Measurements from ENCODE around the gene ARMH1. TPM values are rescaled to one million over a fixed set of nuclear protein-coding genes. Genes with fewer than 3 reads are reported as not detected.
A peak's percentile ranks its signal among the peaks of the same experiment; 100 is the strongest.

ARMH1 gene
- total RNA-seq, 4 donors from 2014 or later = 0.26 to 0.75 (median 0.54) TPM

DNA sequence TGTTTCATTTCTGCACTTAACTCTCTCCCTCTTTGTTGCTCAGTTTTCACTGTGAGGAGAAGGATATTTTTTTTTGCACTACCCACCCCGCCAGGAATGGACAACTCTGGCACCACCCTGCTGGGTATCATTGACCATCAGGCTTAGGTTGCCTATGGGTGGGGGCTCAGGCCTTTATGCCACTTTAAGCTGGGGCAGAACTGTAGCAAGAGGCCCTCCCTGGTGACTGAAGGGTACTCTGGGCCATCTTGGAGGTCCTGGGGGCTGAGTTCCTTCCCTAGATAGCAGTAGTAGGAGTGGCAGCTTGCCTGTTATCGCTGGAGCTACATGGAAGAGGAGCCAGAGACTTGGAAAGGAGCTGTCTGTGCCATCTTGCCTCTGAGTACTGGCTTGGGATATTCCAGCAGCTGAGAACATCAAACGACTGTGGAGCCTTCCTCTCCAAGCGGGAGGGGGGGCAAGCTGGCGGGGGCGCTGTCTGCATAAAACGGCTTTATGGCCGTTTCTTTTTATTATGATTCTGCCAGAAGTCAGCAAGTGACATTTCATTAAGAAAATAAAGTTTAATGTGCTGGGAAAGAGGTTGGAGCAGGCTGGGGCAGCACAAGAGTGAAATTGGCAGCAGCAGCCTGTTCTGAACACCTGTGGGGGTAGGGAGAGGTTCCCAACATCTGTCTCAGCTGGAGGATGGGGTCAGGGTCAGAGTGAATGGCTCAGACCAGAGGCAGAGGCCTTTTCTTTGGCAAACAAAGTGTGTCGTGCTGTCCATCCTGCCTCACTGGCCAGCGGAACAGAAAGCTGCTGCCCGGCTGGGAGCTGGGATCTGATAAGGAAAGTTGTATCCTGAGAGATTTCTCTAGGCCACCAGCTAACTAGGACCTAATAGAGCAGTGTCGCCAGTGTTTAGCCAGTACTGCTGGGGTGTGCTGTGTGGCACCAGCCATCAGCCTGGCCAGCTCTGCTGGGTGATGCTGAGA lies 33.1 kb upstream of the ARMH1 start:
- TF ChIP-seq POLR2A (IDR thresholded peaks at IDR 0.05; ENCODE audit: low read depth) (no peak), POLR2AphosphoS5 (IDR thresholded peaks at IDR 0.05) (no peak), EP300 (IDR thresholded peaks at IDR 0.05) (no peak)
- TF ChIP-seq, protein P1, sequence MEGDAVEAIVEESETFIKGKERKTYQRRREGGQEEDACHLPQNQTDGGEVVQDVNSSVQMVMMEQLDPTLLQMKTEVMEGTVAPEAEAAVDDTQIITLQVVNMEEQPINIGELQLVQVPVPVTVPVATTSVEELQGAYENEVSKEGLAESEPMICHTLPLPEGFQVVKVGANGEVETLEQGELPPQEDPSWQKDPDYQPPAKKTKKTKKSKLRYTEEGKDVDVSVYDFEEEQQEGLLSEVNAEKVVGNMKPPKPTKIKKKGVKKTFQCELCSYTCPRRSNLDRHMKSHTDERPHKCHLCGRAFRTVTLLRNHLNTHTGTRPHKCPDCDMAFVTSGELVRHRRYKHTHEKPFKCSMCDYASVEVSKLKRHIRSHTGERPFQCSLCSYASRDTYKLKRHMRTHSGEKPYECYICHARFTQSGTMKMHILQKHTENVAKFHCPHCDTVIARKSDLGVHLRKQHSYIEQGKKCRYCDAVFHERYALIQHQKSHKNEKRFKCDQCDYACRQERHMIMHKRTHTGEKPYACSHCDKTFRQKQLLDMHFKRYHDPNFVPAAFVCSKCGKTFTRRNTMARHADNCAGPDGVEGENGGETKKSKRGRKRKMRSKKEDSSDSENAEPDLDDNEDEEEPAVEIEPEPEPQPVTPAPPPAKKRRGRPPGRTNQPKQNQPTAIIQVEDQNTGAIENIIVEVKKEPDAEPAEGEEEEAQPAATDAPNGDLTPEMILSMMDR (IDR thresholded peaks at IDR 0.05) = no peak
- no peaks in the 10 kb centered on the region for H3K9me3 ChIP-seq
- H3K4me1 ChIP-seq = peaks cover 52 to 79% (median 68%) of the 10 kb centered on the region in 4 donors
- H3K4me3 ChIP-seq = no peak overlapping the region
- no peaks in the 10 kb centered on the region for H3K27me3 ChIP-seq
- no peak for DNase-seq (ENCODE audit: extremely low spot score)
- intact Hi-C loops (cut with DNase I) = no loop called here
- WGBS = 75% methylated on average over 12 of the region's 12 CpGs
- H3K27ac ChIP-seq (replicated peaks in 1 of 4) = peak overlapping the region; percentile 87 to 92 (median 90)
- peaks cover 33 to 98% (median 86%) of the 10 kb centered on the region in 4 donors for H3K36me3 ChIP-seq

DNA sequence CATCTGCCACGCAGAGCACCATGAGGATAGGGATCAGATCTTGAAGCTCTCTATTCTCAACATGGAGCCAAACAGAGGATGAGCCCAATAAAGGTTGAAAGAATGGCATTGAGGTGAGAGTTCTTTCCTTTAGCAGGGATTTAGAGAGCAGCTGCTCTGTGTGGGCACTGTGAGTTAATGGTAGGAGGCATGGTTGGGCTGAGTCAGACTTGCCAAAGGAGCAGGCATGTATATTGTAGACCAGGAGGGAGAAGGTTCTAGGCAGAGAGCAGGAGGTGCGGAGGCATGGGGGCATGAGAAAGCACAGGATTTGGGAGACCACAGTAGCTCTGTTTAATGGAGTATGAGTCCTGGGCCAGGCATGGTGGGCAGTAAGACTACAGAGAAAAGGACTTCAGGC lies 32.3 kb upstream of the ARMH1 start:
- Histone ChIP-seq H3K4me1 (peaks cover 48 to 78% (median 68%) of the 10 kb centered on the region in 4 donors), H3K27ac (replicated peaks in 1 of 4) (peak overlapping the region; percentile 87 to 92 (median 90)), H3K27me3 (no peaks in the 10 kb centered on the region), H3K36me3 (peaks cover 25 to 98% (median 85%) of the 10 kb centered on the region in 4 donors), H3K9me3 (no peaks in the 10 kb centered on the region), H3K4me3 (no peak overlapping the region)
- no peak for TF ChIP-seq POLR2AphosphoS5 (IDR thresholded peaks at IDR 0.05)
- TF ChIP-seq EP300 (IDR thresholded peaks at IDR 0.05) = no peak
- no peak for TF ChIP-seq POLR2A (IDR thresholded peaks at IDR 0.05; ENCODE audit: low read depth)
- TF ChIP-seq, protein P1 (IDR thresholded peaks at IDR 0.05) = no peak
- intact Hi-C loops (cut with DNase I) = no loop called here
- WGBS = 96% methylated on average over 2 of the region's 2 CpGs
- DNase-seq (ENCODE audit: extremely low spot score) = no peak

DNA sequence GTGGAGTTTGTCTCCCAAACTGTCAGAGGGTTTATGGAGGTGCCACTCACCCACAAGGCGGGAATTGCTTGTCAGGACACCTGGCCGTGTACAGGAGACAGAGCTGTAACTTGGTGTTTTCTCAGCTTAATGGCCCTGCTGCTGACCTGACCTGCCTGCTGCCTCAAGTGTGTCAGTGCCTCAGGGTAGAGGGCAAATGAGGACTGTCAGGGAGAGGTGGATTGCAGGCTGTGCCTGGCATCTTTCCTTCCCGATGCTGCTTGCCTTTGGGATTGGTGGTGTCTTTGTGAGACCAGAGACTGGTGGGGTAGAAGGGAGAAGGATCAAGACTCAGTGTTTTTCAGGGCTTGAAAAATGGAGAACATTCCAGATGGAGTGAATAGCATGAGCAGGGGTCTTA lies 31.6 kb upstream of the ARMH1 start:
- intact Hi-C loops (cut with DNase I) = no loop called here
- DNase-seq (ENCODE audit: extremely low spot score) = no peak
- 63% methylated on average over 1 of the region's 3 CpGs for WGBS
- TF ChIP-seq POLR2A (IDR thresholded peaks at IDR 0.05; ENCODE audit: low read depth) = no peak
- TF ChIP-seq, protein P1 (IDR thresholded peaks at IDR 0.05) = no peak
- no peak for TF ChIP-seq EP300 (IDR thresholded peaks at IDR 0.05)
- no peak for TF ChIP-seq POLR2AphosphoS5 (IDR thresholded peaks at IDR 0.05)
- H3K27me3 ChIP-seq = no peaks in the 10 kb centered on the region
- peak overlapping the region; percentile 87 to 92 (median 90) for H3K27ac ChIP-seq (replicated peaks in 1 of 4)
- peaks cover 25 to 98% (median 85%) of the 10 kb centered on the region in 4 donors for H3K36me3 ChIP-seq
- no peak overlapping the region for H3K4me3 ChIP-seq
- peaks cover 42 to 72% (median 63%) of the 10 kb centered on the region in 4 donors for H3K4me1 ChIP-seq
- H3K9me3 ChIP-seq = no peaks in the 10 kb centered on the region

DNA sequence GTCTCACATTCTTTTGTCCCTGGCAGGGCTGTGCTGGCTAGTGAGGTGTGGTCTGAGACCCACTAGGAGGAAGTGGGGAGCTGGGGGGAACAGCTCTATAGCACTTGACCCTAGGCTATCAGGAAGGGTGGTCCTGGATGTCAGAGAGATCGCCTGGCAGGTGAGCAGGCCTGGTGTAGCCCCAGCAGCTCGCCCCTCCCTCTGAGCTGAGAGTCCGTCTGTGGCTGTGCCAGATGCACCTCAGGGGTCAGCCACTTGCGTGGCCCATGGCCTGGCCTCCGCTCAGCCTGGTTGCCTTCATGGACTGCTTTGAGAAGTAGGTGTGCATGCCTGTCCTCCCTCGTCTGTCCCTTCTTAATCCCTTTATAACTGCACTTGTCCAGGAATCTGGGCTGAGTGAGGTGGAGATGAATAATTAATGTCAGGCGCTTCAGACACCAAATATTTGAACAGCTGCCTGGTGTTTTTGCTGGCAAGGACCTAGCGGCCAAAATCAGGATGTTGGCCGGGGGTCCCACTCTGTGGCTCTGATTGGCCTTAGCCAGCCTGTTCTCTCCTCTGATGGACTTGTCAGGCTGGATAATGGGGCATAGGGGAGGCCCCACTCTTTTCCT lies 30.7 kb upstream of the ARMH1 start:
- WGBS = 57% methylated on average over 7 of the region's 9 CpGs
- Histone ChIP-seq H3K9me3 (no peaks in the 10 kb centered on the region), H3K4me1 (peaks cover 39 to 68% (median 63%) of the 10 kb centered on the region in 4 donors), H3K27ac (replicated peaks in 1 of 4) (peak overlapping the region; percentile 87 to 92 (median 90)), H3K27me3 (no peaks in the 10 kb centered on the region), H3K4me3 (no peak overlapping the region), H3K36me3 (peaks cover 18 to 98% (median 83%) of the 10 kb centered on the region in 4 donors)
- DNase-seq (ENCODE audit: extremely low spot score) = no peak
- intact Hi-C loops (cut with DNase I) = no loop called here
- no peak for TF ChIP-seq POLR2A (IDR thresholded peaks at IDR 0.05; ENCODE audit: low read depth)
- TF ChIP-seq, protein P1 (IDR thresholded peaks at IDR 0.05) = no peak
- no peak for TF ChIP-seq EP300 (IDR thresholded peaks at IDR 0.05)
- TF ChIP-seq POLR2AphosphoS5 (IDR thresholded peaks at IDR 0.05) = no peak
